HPDE6-E6E7 (cell line): Measurements from ENCODE around the gene TREH.
A peak's percentile ranks its signal among the peaks of the same experiment; 100 is the strongest.
"Not testable (repeated sequence)": the region's sequence is repeated elsewhere in the genome, so short reads cannot be mapped to it uniquely, and the experiment has no call there.

Experiments used
- DNase-seq: peaks from one replicate; pipeline ENCODE4 v3.0.0; 2011; ENCODE audit warnings: missing footprints; ENCODE audit errors: extremely low spot score

Gene TREH

DNA sequence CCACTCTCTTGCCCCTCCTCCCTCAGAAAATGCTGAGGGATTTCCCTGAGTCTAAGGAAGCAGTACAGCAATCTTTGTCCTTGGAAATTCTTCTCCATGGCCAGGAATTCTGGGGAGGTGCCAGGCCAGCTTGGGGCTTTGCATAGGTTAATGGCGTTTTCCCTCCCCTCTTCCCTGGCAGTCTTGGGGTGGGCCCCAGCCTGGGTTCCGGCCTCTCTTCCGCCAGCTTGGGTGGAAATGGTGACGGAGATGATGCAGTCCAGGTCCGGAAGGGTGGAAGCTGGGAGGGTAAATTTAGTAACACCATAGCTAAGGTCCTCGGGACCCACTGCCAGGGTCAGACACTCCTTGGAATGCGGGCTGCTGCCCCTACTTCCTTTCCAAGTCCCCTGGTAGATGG lies 67.1 kb downstream of the TREH start:
- DNase-seq: no peak

DNA sequence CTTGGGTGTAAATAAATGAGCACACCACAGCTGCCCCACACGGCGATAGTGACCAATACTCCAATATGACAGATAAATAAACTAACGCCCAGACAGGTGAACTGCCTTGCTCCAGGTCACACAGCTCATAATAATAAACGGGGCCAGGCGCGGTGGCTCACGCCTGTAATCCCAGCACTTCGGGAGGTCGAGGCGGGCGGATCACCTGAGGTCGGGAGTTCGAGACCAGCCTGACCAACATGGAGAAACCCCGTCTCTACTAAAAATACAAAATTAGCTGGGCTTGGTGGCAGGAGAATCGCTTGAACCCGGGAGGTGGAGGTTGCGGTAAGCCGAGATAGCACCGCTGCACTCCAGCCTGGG lies 68.0 kb downstream of the TREH start:
- DNase-seq: not testable (repeated sequence)

DNA sequence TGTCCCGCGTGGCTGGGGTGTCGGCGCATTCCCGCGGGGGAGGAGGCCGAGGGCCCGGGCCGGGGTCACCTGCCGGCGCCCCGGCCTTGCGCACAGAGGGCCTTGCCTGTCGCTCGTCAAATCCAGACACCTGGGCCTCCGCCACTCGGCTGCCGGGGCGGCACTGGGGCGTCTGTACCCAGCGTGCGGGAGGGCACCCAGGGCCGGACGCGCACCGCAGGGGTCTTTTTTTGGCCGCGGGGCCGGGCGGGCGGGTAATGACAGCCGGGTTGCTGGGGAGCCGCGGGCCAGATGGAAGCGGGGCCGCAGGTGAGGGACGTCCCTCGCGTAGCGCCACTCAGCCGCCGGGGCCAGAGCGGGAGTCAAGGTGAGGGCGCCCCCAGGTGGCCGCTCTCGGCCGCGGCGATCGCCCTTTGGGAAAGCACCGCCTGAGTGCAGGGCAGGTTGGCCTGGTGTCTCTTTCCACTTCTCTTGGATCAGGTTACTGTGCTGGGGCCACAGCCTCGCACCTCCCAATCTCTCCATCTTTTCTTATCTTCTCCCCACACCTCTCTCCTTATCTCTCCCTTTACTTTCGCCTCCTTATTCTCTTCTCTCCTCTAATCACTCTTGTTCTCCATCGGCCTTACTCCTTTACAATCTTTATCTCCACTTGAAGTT lies 68.5 kb downstream of the TREH start:
- no peak for DNase-seq

DNA sequence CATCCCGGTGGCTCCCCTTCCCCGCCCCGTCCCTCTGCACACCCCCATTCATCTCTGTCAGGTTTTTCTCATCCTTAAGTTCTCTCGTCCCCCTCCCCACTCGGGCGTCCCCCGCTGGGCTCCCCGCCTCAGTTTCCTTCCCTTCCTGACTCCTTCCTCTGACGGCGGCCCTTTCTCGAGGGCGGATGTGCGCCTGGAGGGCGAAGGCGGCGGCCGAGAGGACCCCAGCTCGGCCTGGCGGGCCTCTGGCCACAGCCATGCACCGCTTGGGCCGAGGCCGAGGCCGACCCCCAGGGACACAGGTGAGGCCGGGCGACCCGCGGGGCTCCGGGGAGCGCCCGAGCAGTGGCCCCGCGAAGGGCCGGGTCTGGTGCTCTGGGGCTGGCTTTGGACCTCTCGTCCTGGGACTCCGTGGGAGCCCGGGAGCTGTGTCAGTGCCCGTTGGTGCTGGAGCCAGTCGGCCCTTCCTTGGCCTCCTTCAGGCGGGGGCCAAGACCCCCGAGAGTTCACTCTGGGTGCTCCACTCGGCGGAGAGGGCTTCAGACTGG lies 69.2 kb downstream of the TREH start:
- no peak for DNase-seq

DNA sequence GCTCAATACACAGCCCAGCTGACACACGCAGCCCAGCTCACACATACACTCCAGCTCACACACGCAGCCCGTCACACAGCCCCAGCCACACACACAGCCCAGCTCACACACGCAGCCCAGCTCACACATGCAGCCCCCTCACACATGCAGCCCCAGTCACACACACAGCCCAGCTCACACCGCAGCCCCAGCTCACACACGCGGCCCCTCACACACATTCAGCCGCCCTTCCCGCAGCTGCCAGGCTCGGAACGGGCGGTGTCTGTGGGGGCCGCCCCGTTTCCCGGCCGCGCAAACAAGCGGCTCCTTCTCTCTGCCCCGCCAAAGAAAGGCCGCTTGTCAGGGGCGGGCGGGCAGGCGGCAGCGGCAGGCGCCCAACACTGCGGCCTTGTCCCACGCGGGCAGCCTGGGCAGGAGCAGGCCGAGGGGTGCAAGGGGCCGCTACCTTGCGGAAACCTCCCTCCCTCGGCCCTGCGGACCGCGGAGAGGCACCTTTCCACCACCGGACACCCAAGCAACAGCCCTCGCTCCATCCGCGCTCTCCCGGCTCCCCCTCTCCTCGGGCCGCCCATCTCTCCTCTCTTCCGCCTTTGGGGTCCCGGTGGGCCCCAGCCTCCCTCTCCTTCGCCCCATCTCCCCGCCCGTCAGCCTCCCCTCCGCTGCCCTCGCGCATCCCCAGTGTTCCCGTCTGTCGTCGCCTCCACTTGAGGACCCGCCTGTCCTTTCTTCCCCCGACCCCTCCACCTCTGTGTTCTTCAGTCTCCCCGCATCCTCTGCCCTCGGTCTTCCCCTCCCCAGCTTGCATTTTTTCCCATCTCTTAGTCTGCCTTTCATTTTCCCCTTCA lies 69.8 kb downstream of the TREH start:
- DNase-seq: no peak

DNA sequence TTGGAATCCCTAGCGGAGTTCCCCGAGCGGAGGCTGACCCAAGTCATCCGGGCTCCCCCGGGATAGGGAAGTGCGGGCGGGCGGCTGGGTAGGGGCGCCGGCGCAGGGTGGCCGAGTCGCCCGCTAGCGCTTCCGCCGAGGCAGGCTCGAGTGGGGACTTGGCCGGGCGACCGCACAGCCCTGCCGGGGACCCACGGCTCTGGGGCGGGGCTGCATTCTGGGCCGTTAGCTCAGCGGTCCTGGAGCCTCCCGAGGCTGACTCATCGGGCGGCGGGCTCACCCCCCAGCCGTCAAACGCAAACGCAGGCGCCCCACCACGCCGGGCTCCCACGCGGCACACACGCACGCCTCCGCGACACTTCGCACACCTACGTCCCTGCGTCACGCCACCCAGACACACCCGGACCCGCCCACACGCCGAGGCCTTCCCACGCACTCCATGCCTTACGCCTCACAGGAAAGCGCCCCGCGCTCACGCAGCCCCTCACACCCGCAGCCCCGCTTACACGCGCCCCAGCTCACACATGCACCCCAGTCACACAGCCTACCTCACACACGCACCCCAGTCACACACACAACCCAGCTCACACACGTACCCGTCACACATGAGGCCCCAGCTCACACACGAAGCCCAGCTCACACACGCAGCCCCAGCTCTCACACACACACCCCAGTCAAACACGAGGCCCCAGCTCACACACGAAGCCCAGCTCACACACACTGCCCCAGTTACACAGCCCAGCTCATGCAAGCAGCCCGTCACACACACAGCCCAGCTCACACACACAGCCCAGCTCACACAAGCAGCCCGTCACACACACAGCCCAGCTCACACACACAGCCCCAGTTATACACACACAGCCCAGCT lies 70.9 kb downstream of the TREH start:
- DNase-seq: no peak

DNA sequence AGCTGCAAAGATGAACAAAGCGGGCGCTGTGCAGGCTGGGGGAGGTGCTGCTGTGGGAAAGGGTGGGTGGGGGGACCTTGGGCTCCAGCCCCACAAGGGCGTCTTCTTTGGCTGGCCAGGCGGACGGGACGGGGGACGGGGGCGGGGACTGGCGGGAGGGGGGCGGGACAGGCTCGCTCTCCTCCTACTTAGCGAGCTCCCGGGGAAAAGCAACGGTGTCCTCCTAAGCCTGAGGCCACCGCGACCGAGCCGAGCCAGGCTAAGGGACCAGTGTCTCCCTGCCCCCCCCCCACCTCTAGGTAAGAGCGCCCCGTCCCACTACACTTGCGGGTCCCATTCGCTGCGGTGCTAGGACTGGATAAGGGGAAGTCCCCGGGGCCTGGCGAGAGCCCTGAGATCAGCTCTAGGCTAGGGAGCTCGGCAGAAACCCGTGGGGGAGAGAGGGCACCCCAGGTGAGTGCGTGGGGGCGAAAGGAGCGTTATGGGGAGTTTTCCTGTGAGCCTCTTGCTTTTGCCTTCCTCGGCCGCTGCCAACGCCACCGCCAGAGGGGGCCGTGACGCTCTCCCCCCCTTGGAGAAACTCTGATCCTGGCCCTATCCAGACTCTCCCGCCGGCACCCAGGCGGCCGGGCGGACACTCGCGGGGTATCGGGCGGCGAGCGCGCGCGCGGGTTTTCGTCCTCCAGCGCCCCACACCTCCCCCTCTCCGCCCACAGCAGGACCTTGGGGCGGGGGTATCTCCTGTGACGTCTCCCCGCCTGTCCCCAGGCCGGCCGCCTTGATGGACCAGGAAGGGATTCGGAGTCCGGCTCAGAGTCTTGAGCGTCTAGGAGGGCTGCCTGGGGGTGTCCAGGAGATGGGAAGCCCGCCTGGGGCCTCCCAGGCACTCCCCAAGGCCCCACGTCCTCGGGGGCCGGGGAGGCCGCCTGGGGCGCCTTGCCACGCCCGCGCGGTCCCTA lies 71.8 kb downstream of the TREH start, which contains the start of gene PHLDB1:
Gene PHLDB1 (plus strand): TSS at position 215 of the 959 bp plus-strand sequence. CDS start 6,222 bp downstream, outside the sequence.
- DNase-seq: peak; percentile 63
